ENCODE data around the gene PARL.

- TF ChIP-seq CTCF (IDR thresholded peaks at IDR 0.05 in 2 of 3, conservative IDR thresholded peaks at IDR 0.05 in 1 of 3; ENCODE audit: borderline replicate concordance in 1 of 3, insufficient read depth in 1 of 3, low read depth in 2 of 3, low read length in 2 of 3) (no peak), EZH2 (IDR thresholded peaks at IDR 0.05) (no peak), YY1 (IDR thresholded peaks at IDR 0.05; ENCODE audit: extremely low read depth, insufficient replicate concordance, low read depth, low read length) (no peak), ZNF274 (IDR thresholded peaks at IDR 0.05; ENCODE audit: low read depth, low read length) (no peak), POLR2A (IDR thresholded peaks at IDR 0.05; ENCODE audit: borderline replicate concordance, extremely low read depth, insufficient read depth, insufficient read length) (no peak), POLR2AphosphoS5 (IDR thresholded peaks at IDR 0.05; ENCODE audit: low read depth, low read length) (no peak), RAD21 (IDR thresholded peaks at IDR 0.05; ENCODE audit: low read depth) (no peak), ATF3 (IDR thresholded peaks at IDR 0.05) (no peak), EGR1 (IDR thresholded peaks at IDR 0.05; ENCODE audit: low read depth) (no peak), ZFX (IDR thresholded peaks at IDR 0.05) (no peak)
Observed at GRCh38 chr3:183880121-183880520, 4.6 kb downstream of the PARL start.

All from HCT116 (cell line).